Left lobe of liver (tissue), 2 donors: ENCODE measurements around the gene SEC24A. TPM values are rescaled to one million over a fixed set of nuclear protein-coding genes. Genes with fewer than 3 reads are reported as not detected.
"Not testable (repeated sequence)": the region's sequence is repeated elsewhere in the genome, so short reads cannot be mapped to it uniquely, and the experiment has no call there.

Source experiments
- ATAC-seq: fragments of 200-7000 bp; cut with Tn5 transposase; one replicate; pipeline ENCODE4 v1.9.1; 2020; ENCODE audit warnings: mild to moderate bottlenecking, moderate library complexity
- DNase-seq: peaks from one replicate; pipeline ENCODE4 v3.0.0-alpha.2; 2020; ENCODE audit warnings: low spot score
- total RNA-seq: library from RNA; stranded (reverse); gene quantifications from one replicate; pipeline ENCODE4 v1.2.1, GENCODE V29; 2021
- donor health status: DM: no; HTN: no; CAD: no; lungs with moderate emphysema.
- donor health status: DM: no; HTN: yes; CAD: no.

Gene SEC24A
- 31.4 TPM for total RNA-seq

DNA sequence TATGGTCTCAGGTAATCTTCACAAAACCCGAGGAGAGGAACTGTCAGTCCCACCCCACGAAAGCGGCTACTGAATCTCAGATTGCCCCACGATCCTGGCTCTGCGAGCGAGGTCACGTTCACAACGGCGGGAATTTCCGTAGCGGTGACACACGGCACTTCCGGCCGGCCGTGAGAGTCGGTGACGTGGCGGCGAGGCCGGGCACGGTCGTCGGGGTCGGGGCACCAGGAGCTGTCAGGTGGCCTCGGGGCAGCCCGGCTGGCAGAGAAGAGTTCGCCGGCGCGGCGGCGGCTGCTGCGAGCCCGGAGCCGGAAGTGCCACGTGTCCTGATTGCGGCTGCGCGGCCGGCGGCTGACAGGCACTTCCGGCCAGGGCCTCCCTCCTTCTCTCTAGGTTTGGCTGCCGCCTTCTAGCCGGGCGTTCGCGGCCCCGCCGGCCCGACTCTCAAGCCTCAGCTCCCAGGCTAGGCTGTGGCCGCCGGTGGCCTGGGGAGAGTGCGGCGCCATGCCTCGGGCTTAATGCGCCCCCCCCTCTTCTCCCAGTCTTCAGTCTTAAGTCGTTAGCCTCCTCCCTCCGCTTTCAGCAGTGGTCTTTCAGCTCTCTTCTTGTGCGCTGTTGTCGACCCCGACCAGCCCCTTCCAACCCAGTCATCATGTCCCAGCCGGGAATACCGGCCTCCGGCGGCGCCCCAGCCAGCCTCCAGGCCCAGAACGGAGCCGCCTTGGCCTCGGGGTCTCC is at the start of gene SEC24A:
SEC24A (plus strand) TSS at position 361 of the 738 bp plus-strand sequence; CDS start at position 653, 292 bp downstream.
- DNase-seq (peak; percentile 96), ATAC-seq (peak; percentile 87)

DNA sequence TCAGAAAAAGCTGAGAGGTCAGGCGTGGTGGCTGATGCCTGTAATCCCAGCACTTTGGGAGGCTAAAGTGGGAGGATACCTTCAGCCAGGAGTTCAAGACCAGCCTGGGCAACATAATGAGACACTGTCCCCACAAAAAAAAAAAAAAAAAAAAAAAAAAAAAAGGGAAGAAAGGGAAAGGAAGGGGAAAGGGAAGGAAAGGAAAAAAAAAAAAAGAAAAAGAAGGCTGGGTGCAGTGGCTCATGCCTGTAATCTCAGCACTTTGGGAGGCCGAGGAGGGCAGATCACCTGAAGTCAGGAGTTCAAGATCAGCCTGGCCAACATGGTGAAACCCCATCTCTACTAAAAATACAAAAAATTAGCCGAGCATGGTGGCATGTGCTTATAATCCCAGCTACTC is 48.8 kb upstream of the SEC24A start:
- DNase-seq, ATAC-seq: not testable (repeated sequence)

DNA sequence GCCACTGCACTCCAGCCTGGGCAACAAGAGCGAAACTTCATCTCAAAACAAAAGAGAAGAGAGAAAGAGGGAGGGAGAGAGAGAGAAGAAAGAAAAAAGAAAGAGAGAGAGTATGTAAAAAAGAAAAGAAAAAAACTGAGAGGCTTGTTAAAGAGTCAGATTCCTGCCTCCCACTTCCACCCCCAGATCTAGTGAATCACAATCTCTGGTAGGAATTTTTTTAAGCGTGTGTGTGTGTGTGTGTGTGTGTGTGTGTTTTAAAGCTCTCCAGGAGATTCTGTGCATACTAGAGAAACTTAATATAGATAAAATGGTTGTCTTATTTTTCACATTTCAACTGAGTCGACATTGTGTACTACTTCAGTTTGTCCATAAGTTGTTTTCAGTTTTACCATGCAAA is 48.0 kb upstream of the SEC24A start:
- ATAC-seq = no peak
- DNase-seq = no peak

DNA sequence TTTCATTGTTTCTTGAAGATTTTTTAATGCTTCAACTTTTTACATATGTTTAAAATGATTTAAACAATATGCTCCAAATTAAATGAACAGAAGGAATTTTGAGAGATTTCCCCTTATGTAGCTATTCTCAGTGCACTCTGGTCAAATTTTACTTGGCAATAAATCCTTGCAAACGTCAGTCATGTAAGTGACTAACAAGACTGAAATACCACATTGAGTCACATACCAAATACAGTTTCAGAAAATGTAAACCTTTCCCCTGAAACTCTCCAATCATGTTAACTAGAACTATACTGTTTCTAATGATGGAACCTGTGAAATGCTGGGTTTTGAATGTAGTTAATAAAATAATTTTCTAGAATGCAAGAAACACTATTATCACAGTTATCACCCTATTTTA is 45.5 kb upstream of the SEC24A start:
- DNase-seq (no peak), ATAC-seq (no peak)

DNA sequence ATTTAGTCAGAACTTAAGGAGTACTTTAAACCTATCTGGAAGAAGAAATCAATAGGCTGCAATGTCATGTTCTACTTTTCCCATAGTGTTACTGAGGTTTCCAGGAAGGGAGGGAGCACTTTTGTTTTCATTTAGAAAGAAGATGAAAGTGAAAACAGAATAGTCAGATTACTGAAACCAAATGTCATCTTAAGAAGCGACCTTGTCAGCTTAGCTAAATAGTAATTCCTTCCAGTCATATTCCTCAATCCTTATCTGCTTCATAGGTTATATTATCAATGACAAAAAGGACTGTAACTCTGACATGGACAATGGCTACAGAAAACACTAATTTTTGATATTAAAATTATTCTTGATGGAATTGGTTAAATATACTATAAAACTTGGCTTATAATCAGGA is 43.7 kb upstream of the SEC24A start:
- ATAC-seq (no peak), DNase-seq (no peak)

DNA sequence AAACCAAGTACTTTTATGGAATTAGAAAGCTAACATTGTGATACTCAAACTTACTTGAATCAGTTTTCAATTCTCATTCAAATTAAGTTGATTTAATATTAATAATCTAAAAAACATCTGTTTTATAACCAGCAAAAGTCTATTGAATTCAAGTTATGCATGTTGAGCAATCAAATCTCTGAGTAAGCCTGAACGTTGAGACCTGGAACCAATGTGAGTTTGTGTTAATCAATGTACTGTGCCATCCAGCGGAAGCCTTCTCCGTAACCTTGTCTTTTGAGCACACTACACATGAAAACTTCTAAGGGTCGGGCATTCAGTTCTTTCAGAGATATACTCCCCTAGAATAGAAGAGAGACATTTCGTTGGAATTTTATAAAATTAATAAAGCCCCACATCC is 41.9 kb upstream of the SEC24A start:
- DNase-seq (peak; percentile 43), ATAC-seq (peak; percentile 68)

DNA sequence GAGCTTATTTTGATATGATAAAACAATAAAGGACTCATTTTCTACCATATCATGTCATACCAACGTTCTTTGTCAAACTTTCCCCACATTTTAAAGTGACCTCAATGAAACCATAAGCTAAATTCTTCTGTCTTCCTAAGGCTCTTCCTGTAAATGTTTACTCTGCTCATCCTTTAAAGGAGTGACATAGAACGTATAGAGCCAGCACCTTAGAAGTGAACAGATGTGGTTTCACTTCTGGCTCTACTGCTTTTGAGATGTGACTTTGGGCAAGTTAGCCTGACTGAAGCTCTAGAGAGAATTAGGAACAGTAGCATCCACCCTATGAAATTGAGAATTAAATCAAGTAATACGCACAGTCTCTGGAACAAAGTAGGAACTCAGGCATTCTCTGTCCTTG is 40.0 kb upstream of the SEC24A start:
- ATAC-seq (no peak), DNase-seq (no peak)

DNA sequence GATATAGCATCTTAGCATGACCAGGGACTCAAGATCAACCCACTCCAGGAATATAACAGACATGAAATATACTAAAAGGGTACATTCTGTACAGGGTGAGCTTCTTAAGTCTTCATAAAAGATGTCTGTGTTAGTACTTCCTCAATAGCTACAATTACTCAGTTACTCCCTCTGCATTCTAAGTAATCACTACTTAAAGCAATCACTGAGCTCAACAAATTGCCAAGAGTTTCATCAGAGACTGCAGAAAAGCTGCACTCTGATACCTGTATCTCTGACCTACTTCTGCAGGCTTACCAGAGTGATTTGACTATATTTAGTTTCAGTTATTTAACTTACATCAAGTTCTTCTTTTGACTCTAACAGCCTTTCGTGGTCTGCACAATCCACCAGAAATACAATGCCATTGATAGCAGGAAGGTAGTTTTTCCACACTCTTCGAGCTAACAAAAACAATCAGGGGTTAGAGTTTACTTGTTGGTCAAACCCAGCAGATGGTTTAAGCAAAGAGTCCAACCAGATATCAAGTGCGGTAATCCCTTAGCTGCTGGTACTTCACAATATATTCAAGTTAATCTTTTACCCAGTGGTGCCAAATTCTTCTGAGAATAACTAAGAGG is 39.2 kb upstream of the SEC24A start:
- ATAC-seq (peak; percentile 77), DNase-seq (peak; percentile 37)

DNA sequence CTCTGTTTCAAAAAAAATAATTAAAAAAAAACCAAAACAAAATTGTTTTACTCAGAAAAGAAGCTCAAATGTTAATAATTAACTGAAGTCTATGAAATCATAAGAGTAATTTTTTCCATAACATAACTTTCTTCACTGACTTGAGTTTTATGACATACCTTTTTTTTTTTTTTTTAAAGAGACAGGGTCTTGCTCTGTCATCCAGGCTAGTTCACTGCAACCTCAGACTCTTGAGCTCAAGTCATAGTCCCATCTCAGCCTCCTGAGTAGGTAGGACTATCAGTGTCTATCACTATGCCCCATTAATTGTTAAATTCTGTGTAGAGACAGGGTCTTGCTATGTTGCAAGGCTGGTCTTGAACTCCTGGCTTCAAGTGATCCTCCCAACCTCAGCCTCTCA is 37.9 kb upstream of the SEC24A start:
- DNase-seq = peak; percentile 3
- no peak for ATAC-seq

DNA sequence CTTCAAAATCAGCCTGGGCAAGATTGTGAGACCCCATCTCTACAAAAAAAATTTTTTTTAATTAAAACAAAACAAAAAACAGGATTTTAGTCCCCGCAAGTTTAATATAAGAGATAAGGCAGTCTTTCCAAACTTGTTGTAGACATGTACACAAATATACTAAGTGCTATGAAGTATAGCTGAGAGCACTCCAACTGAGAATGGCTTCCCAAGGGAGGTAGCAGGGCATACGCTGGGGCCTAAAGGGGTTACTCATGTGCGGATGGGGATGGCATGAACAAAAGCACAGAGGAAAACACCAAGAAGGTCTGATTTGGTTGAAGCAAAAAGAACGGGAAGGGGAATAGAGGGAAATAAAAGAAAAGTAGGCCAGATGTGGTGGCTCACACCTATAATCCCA is 37.1 kb upstream of the SEC24A start:
- ATAC-seq (no peak), DNase-seq (no peak)

DNA sequence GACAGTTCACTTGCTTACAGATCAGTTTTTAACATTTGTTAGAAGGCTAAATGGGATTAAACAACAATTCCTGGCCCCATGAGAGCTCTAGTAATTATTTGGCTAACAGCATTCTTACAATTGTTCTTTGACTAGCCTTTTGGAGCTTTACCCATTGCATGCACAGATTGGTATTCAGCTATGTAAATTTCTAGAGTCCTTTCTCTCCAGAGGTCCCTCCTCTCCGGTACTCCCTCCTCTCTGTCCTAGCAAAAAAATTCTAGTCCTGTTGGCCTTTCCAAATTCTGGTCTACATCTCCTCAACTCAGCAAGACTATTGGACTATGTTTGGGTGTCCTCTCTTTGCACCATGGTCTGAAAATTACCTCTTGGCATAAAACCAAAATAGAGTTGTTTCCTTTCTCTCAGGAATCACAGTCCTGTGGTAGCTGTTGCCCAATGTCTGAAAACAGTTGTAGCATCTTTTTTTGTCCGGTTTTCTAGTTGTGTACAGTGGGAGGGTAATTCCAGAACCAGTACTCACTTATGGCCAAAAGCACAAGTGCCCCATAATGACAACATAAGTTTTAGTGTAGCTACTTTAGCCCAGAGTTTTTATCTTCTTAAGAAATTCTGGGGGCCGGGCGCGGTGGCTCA is 34.0 kb upstream of the SEC24A start:
- DNase-seq (peak; percentile 27), ATAC-seq (peak; percentile 52)

DNA sequence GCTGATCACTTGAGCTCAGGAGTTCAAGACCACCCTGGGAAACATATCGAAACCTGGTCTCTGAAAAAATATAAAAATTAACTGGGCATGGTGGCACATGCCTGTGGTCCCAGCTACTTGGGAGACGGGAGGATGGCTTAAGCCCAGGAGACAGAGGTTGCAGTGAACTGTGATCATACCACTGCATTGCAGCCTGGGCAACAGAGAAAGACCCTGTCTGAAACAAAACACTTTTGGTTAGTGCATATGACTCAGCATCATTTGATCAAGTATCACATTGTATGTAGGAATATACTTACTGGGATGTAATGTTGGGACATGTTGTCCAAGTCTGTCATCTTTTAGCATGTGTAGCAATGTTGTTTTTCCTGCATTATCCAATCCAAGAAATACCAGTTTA is 28.0 kb upstream of the SEC24A start:
- peak; percentile 42 for DNase-seq

DNA sequence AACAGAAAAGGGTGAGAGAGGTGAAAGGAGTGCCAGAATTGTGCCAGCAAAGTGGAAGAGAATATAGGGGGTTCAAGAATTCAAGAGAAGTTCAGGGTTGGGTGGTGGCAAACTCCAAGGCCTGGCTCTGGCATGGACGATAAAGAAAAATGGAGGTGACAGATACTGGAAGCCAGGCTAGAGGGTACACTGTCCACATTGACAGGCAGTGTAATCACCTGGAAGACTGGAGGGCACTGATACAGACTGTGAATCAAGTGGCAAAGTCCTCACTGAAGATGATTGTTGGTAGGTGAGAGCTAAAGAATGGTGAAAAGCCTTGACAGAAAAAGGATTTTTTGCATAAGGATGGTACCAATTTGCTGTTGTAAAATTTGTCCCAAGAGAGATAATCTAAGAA is 23.0 kb upstream of the SEC24A start:
- DNase-seq (no peak), ATAC-seq (peak; percentile 62)

More for the DNA sequence above, 28.0 kb upstream of the SEC24A start:
- ATAC-seq = peak; percentile 55

DNA sequence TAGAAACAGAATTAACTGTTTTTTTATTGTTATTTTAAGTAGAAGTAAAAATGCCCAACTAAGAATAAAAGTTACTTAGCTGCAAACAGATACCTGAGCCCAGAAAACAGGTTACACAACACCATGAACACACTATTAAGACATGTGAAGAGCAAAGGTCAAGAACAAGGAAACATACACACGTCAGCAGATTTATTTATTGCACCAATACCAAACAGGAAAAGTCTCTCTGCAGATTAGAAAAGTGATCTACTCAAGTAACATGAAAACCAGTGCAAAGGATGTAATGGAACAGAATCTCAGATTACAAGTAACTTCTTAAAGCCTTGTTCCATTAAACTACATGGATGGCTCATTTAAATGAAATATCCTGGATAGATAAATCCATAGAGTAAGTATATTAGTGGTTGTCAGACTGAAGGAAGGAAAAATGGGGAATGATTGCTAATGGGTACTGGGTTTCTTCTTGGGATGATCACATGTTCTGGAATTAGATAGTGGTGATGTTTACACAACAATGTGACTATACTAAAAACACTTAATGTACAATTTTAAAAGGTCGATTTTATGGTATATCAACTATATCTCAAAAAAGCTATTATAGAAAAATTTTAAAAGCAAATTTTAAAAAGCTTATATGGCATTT is 22.1 kb upstream of the SEC24A start:
- ATAC-seq = peak; percentile 79
- DNase-seq = no peak

DNA sequence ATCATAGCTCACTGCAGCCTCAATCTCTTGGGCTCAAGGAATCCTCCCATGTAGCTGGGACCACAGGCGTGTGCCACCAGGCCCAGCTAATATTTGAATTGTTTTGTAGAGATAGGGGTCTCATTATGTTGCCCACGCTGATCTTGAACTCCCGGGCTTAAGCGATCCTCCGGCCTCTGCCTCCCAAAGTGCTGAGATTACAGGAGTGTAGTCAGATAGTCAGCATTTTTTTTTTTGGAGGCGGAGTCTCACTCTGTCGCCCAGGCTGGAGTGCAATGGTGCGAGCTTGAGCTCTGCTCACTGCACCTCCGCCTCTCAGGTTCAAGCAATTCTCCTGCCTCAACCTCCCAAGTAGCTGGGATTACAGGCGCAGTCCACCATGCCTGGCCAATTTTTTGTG is 14.4 kb upstream of the SEC24A start:
- no peak for DNase-seq
- ATAC-seq = no peak

DNA sequence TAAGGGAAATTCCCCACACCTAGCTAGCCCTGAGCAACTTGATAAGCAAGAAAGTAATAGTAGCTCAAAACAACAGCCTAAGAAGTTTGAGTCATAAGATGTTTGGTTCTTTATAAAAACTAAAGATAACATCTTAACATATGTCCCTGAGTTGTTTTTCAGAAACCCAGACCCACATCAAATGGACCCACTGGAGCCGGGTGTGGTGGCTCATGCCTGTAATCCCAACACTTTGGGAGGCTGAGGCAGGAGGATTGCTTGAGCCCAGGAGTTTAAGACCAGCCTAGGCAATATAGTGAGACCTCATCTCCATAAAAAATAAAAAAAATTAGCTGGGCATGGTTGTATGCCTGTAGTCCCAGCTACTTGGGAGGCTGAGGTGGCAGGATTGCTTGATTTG is 13.2 kb upstream of the SEC24A start:
- ATAC-seq = not testable (repeated sequence)

DNA sequence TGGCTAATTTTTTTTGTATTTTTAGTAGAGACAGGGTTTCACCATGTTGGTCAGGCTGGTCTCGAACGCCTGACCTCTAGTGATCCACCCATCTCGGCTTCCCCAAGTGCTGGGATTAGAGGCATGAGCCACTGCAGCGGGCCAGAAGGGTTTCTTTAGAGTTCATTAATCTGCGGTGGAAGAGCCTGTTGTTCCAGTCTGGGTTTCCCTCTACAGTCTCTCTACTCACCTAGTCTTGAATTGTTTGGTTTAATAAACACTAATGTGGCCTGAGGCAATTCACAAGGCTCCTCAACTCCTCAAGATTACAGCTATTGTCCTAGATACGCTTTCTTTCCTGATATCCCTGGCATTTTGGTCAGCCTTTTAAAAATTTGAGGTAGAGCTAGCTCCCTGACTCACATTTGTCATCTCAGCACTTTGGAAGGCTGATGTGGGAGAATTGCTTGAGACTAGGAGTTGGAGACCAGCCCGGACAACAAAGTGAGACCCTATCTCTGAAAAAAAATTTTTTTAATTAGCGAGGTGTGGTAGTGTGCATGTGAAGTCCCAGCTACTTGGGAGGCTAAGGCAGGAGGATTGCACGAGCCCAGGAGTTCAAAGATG is 11.4 kb upstream of the SEC24A start:
- ATAC-seq (no peak), DNase-seq (no peak)

More for the DNA sequence above, 13.2 kb upstream of the SEC24A start:
- not testable (repeated sequence) for DNase-seq

DNA sequence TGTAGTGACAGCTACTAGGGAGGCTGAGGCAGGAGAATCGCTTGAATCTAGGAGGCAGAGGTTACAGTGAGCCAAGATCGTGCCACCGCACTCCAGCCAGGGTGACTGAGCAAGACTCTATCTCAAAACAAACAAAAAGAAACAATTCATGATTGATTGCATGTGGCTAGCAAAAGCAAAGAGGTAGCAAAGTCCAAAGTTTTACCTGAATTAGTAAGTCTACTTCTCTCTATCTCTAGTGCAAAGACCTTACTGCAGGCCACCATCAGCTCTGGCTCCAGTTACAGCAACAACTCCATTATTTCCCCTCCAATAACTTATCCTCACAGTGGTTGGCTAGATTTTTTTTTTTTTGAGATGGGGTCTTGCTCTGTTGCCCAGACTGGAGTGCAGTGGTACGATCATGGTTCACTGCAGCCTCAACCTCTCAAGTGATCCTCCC is 9.8 kb upstream of the SEC24A start:
- ATAC-seq = peak; percentile 90
- DNase-seq = peak; percentile 77

DNA sequence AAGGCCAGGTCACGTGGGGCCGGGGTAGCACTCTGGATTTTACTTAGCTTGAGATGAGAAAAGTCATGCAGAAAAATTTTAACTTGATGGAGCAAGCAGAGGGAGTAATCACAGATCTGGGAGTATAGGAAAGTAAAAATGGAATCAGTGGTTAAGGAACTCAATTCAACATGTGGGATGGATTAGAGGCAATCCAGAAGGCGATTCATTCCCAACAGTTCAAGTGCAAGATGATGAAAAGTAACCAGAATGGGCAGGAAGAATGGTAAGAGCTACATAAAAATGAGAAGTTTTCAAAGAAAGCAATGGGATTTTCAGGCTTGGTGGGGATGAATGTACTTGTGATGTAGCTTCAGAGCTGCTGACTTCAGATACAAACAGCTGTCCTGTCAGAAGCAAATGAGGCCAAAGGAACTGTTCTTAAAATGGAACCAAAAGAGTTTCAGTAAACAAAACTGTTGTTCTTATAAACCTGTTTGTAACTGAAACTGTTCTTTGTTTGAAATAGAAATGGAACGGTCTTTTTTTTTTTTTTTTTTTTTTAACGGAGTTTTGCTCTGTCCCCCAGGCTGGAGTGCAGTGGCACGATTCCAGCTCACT is 5.6 kb upstream of the SEC24A start:
- ATAC-seq = no peak
- no peak for DNase-seq

DNA sequence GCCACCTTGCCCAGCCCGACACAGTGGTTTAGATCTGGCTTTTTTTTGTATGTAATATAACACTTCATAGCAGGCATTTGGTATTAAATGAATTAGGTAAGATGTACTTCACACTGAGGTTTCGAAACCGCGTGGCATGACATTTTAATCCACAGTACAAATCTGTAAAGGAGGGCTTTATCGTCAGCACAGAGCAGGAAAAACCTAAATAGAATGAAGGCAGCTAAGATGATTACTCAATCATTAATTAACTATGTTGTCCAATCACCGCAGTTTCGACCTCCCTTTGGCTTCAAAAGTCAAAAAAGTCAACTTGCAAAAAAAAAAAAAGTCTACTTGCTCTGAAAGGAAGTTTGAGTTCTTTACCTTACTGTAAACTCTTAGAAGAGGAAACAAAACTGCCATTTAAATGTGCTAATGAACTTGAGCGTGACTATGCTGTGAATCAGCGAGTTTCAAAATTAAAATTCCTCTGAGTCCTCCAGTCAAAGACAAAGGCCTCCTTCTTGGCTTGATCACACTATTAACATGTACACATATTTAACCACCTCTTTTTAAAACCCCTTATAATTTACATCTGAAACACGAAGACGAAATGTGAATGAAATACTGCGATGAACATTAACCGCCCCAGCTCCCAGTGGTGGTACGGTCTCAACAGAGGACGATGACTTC is 698 bp upstream of the SEC24A start:
- peak; percentile 64 for DNase-seq
- ATAC-seq = peak; percentile 24
